ENCODE data around the gene RAPGEF3. TPM values are rescaled to one million over a fixed set of nuclear protein-coding genes. Genes with fewer than 3 reads are reported as not detected.

The RAPGEF3 gene
- total and polyA plus RNA-seq, 4 donors = 1.3 to 4.3 (median 1.4) TPM

GRCh38 chr12:47772738-47773061, 14.0 kb upstream of the RAPGEF3 start:
- H3K27me3 ChIP-seq (ENCODE audit: control insufficient read depth in 4 of 4, insufficient read depth in 4 of 4, low read length in 3 of 4) = no peaks in the 10 kb centered on the region
- peak overlapping the region in 1 of 2 donors; percentile 21 for H3K9ac ChIP-seq (ENCODE audit: low read depth in 1 of 2, low read length in 2 of 2)
- H3K4me1 ChIP-seq (ENCODE audit: control insufficient read depth in 4 of 4, insufficient read depth in 4 of 4, low read length in 3 of 4) = peaks cover 8 to 26% (median 15%) of the 10 kb centered on the region in 4 donors
- peak overlapping the region in 2 of 3 donors; percentile 21 to 73 for H3K4me3 ChIP-seq (ENCODE audit: low read depth in 1 of 3, low read length in 3 of 3)
- WGBS = 14% methylated on average over 17 of the region's 17 CpGs
- DNase-seq (ENCODE audit: low spot score) = no peak
- H3K36me3 ChIP-seq (ENCODE audit: control insufficient read depth in 4 of 4, insufficient read depth in 3 of 4, low read depth in 1 of 4, low read length in 3 of 4) = no peaks in the 10 kb centered on the region
- TF ChIP-seq HNF4A (conservative IDR thresholded peaks at IDR 0.05) (peak in 1 of 2 donors; percentile 10), RXRA (IDR thresholded peaks at IDR 0.05) (no peak)
- H3K9me3 ChIP-seq (ENCODE audit: control insufficient read depth in 4 of 4, low read length in 3 of 4) = no peaks in the 10 kb centered on the region
- H3K27ac ChIP-seq (ENCODE audit: low read depth in 1 of 2, low read length in 2 of 2) = no peak overlapping the region

- H3K9ac ChIP-seq (ENCODE audit: low read depth in 1 of 2, low read length in 2 of 2) = no peak overlapping the region
- no peaks in the 10 kb centered on the region for H3K9me3 ChIP-seq (ENCODE audit: control insufficient read depth in 4 of 4, low read length in 3 of 4)
- H3K4me1 ChIP-seq (ENCODE audit: control insufficient read depth in 4 of 4, insufficient read depth in 4 of 4, low read length in 3 of 4) = peaks cover 8 to 26% (median 15%) of the 10 kb centered on the region in 4 donors
- H3K36me3 ChIP-seq (ENCODE audit: control insufficient read depth in 4 of 4, insufficient read depth in 3 of 4, low read depth in 1 of 4, low read length in 3 of 4) = no peaks in the 10 kb centered on the region
- no peak for DNase-seq (ENCODE audit: low spot score)
- H3K27ac ChIP-seq (ENCODE audit: low read depth in 1 of 2, low read length in 2 of 2) = no peak overlapping the region
- WGBS = 85% methylated on average over 13 of the region's 13 CpGs
- H3K27me3 ChIP-seq (ENCODE audit: control insufficient read depth in 4 of 4, insufficient read depth in 4 of 4, low read length in 3 of 4) = no peaks in the 10 kb centered on the region
- no peak overlapping the region for H3K4me3 ChIP-seq (ENCODE audit: low read depth in 1 of 3, low read length in 3 of 3)
- TF ChIP-seq FOXA2 (IDR thresholded peaks at IDR 0.05) (no peak), SP1 (IDR thresholded peaks at IDR 0.05) (no peak), GABPA (IDR thresholded peaks at IDR 0.05 in 1 of 2, conservative IDR thresholded peaks at IDR 0.05 in 1 of 2) (no peak), RAD21 (IDR thresholded peaks at IDR 0.05) (no peak), JUND (IDR thresholded peaks at IDR 0.05) (no peak)
- TF ChIP-seq, protein P1, sequence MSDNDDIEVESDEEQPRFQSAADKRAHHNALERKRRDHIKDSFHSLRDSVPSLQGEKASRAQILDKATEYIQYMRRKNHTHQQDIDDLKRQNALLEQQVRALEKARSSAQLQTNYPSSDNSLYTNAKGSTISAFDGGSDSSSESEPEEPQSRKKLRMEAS (IDR thresholded peaks at IDR 0.05) = no peak
Measured at GRCh38 chr12:47772094-47772660, 13.5 kb upstream of the RAPGEF3 start.

- TF ChIP-seq HNF4G (IDR thresholded peaks at IDR 0.05) = no peak
- TF ChIP-seq, protein P2, sequence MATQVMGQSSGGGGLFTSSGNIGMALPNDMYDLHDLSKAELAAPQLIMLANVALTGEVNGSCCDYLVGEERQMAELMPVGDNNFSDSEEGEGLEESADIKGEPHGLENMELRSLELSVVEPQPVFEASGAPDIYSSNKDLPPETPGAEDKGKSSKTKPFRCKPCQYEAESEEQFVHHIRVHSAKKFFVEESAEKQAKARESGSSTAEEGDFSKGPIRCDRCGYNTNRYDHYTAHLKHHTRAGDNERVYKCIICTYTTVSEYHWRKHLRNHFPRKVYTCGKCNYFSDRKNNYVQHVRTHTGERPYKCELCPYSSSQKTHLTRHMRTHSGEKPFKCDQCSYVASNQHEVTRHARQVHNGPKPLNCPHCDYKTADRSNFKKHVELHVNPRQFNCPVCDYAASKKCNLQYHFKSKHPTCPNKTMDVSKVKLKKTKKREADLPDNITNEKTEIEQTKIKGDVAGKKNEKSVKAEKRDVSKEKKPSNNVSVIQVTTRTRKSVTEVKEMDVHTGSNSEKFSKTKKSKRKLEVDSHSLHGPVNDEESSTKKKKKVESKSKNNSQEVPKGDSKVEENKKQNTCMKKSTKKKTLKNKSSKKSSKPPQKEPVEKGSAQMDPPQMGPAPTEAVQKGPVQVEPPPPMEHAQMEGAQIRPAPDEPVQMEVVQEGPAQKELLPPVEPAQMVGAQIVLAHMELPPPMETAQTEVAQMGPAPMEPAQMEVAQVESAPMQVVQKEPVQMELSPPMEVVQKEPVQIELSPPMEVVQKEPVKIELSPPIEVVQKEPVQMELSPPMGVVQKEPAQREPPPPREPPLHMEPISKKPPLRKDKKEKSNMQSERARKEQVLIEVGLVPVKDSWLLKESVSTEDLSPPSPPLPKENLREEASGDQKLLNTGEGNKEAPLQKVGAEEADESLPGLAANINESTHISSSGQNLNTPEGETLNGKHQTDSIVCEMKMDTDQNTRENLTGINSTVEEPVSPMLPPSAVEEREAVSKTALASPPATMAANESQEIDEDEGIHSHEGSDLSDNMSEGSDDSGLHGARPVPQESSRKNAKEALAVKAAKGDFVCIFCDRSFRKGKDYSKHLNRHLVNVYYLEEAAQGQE (IDR thresholded peaks at IDR 0.05) = no peak
- TF ChIP-seq ATF3 (IDR thresholded peaks at IDR 0.05) = no peak
- TF ChIP-seq, protein P1 (IDR thresholded peaks at IDR 0.05) = no peak
- TF ChIP-seq ZBTB33 (IDR thresholded peaks at IDR 0.05) = no peak
- no peak for TF ChIP-seq FOXA1 (IDR thresholded peaks at IDR 0.05)
- TF ChIP-seq SP1 (IDR thresholded peaks at IDR 0.05) = no peak
- no peaks in the 10 kb centered on the region for H3K9me3 ChIP-seq (ENCODE audit: control insufficient read depth in 4 of 4, low read length in 3 of 4)
- H3K27me3 ChIP-seq (ENCODE audit: control insufficient read depth in 4 of 4, insufficient read depth in 4 of 4, low read length in 3 of 4) = no peaks in the 10 kb centered on the region
- no peak overlapping the region for H3K9ac ChIP-seq (ENCODE audit: low read depth in 1 of 2, low read length in 2 of 2)
- no peak for DNase-seq (ENCODE audit: low spot score)
- peaks cover 3 to 26% (median 15%) of the 10 kb centered on the region in 4 donors for H3K4me1 ChIP-seq (ENCODE audit: control insufficient read depth in 4 of 4, insufficient read depth in 4 of 4, low read length in 3 of 4)
- H3K4me3 ChIP-seq (ENCODE audit: low read depth in 1 of 3, low read length in 3 of 3) = no peak overlapping the region
- no peaks in the 10 kb centered on the region for H3K36me3 ChIP-seq (ENCODE audit: control insufficient read depth in 4 of 4, insufficient read depth in 3 of 4, low read depth in 1 of 4, low read length in 3 of 4)
- WGBS = 93% methylated on average over 6 of the region's 6 CpGs
- H3K27ac ChIP-seq (ENCODE audit: low read depth in 1 of 2, low read length in 2 of 2) = no peak overlapping the region
Measured at GRCh38 chr12:47771304-47771703, 12.6 kb upstream of the RAPGEF3 start.
